ENCODE measurements around the gene C1orf21.

C1orf21 gene

GRCh38 chr1:184665360-184665759, 278.5 kb downstream of the C1orf21 start:
- no peak for DNase-seq

- no peak for DNase-seq
Measured at GRCh38 chr1:184669391-184669790, 282.6 kb downstream of the C1orf21 start.

- no peak for DNase-seq
Measured at GRCh38 chr1:184672013-184672726, 285.3 kb downstream of the C1orf21 start.

- no peak for DNase-seq
Measured at GRCh38 chr1:184673305-184673704, 286.5 kb downstream of the C1orf21 start.

GRCh38 chr1:184677344-184677743, 290.5 kb downstream of the C1orf21 start:
- no peak for DNase-seq

Data from suppressor macrophage treated with lipopolysaccharide for 1 hour (primary cell).